Measurements from ENCODE around the gene GAS7.

DNA sequence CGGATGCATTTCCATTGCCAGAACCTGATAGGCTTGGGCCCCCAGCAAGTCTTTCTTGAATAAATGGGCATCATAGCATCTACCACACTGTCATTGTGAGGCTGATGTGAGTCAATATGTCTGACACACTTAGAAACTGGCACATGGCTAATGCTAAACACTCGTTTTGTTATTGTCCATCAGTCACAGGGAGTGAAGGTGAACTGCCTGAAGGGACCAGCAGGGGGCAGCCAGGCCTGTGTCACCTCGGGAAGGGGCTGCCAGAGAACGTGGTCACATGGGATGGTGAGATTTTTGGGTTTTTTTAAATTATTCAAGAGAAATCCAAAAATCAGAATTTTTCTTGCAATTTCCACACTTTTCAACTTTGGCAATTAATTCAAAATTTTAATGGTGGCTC, 292.5 kb downstream of the GAS7 start:
- TF ChIP-seq, protein P1, sequence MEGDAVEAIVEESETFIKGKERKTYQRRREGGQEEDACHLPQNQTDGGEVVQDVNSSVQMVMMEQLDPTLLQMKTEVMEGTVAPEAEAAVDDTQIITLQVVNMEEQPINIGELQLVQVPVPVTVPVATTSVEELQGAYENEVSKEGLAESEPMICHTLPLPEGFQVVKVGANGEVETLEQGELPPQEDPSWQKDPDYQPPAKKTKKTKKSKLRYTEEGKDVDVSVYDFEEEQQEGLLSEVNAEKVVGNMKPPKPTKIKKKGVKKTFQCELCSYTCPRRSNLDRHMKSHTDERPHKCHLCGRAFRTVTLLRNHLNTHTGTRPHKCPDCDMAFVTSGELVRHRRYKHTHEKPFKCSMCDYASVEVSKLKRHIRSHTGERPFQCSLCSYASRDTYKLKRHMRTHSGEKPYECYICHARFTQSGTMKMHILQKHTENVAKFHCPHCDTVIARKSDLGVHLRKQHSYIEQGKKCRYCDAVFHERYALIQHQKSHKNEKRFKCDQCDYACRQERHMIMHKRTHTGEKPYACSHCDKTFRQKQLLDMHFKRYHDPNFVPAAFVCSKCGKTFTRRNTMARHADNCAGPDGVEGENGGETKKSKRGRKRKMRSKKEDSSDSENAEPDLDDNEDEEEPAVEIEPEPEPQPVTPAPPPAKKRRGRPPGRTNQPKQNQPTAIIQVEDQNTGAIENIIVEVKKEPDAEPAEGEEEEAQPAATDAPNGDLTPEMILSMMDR (IDR thresholded peaks at IDR 0.05; ENCODE audit: low read length) = peak; percentile 64
- no peak for TF ChIP-seq EZH2 (IDR thresholded peaks at IDR 0.05; ENCODE audit: borderline replicate concordance, low read length)
